Measurements from ENCODE around the gene SLBP. TPM values are rescaled to one million over a fixed set of nuclear protein-coding genes. Genes with fewer than 3 reads are reported as not detected.

Gene SLBP
- total and polyA plus RNA-seq, 2 donors (not counting 3 experiments of a cell fraction or from before 2014, with no cell fraction given) = 48.3 to 63.1 TPM

DNA sequence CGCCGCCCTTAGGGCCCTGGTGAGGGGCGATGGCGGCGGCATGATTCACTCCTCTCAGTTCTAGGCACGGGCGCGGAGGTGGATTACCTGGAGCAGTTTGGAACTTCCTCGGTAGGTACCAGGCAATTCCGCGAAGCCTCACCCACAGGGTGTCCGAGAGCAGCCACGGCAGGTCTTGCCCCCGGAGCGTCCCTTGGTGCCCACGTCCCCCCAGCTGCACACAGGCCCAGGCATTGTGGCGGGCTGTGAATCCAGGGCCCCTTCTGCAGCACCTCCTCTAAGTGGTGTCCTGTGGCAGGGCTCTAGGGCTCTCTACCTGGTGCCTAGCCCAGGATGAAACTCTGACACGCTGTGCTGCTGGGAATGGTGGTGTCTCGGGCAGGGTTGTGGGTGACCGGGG is 23.1 kb upstream of the SLBP start:
- Histone ChIP-seq H3K4me3 (replicated peaks in 1 of 3; ENCODE audit: insufficient read depth in 1 of 3, low read depth in 1 of 3, low read length in 3 of 3) (no peak overlapping the region), H3K4me2 (ENCODE audit: insufficient read depth, low read length) (no peak overlapping the region), H4K20me1 (replicated peaks; ENCODE audit: control insufficient read depth, extremely low read depth, insufficient read depth, low read length) (no peaks in the 10 kb centered on the region), H3K9me1 (replicated peaks; ENCODE audit: control insufficient read depth, extremely low read depth, insufficient read depth, low read length) (no peaks in the 10 kb centered on the region), H3K27ac (ENCODE audit: insufficient read depth, low read depth, low read length) (no peak overlapping the region), H2AFZ (ENCODE audit: low read depth, low read length) (no peak overlapping the region), H3K27me3 (ENCODE audit: control insufficient read depth in 2 of 2, insufficient read depth in 2 of 2, low read length in 2 of 2) (no peaks in the 10 kb centered on the region), H3K4me1 (ENCODE audit: control insufficient read depth, extremely low read depth, insufficient read depth, low read length) (no peaks in the 10 kb centered on the region), H3K9me3 (replicated peaks; ENCODE audit: control insufficient read depth, insufficient read depth, low read length) (no peaks in the 10 kb centered on the region), H3K36me3 (ENCODE audit: control insufficient read depth in 2 of 2, extremely low read depth in 1 of 2, insufficient read depth in 2 of 2, low read length in 2 of 2) (peaks cover 20 to 39% of the 10 kb centered on the region in 2 experiments), H3K9ac (replicated peaks; ENCODE audit: extremely low read depth, insufficient read depth, low read length) (no peak overlapping the region), H3K79me2 (ENCODE audit: control insufficient read depth, insufficient read depth, low read length) (peaks cover 36% of the 10 kb centered on the region)
- no TSS peak for BruUV-seq (replicated peaks)
- FAIRE-seq (no peak), DNase-seq (ENCODE audit: low read depth, low spot score) (no peak)
- intact Hi-C loops (cut with micrococcal nuclease) = no loop called here
- ChIA-PET CTCF (no interaction called here), POLR2A (no interaction called here)
- dilution Hi-C loops (cut with MboI; ENCODE audit: extremely low pct_ligation_motif_present, low sequenced_read_pairs) = no loop called here
- TF ChIP-seq FOS (IDR thresholded peaks at IDR 0.05; ENCODE audit: borderline replicate concordance, insufficient read depth, low read length) (no peak), MYC (IDR thresholded peaks at IDR 0.05; ENCODE audit: low read depth, low read length) (no peak), GATA2 (IDR thresholded peaks at IDR 0.05; ENCODE audit: insufficient read depth, insufficient read length, low read depth, low read length) (no peak), POLR2AphosphoS5 (IDR thresholded peaks at IDR 0.05; ENCODE audit: insufficient read depth, low read depth, low read length) (no peak), EZH2 (IDR thresholded peaks at IDR 0.05; ENCODE audit: borderline replicate concordance, low read depth, low read length, severe bottlenecking) (no peak), POLR2A (IDR thresholded peaks at IDR 0.05; ENCODE audit: low read depth, low read length) (no peak), JUN (IDR thresholded peaks at IDR 0.05; ENCODE audit: borderline replicate concordance, insufficient read depth, insufficient read length, low read depth) (no peak)
- TF ChIP-seq, protein P1, sequence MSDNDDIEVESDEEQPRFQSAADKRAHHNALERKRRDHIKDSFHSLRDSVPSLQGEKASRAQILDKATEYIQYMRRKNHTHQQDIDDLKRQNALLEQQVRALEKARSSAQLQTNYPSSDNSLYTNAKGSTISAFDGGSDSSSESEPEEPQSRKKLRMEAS (IDR thresholded peaks at IDR 0.05; ENCODE audit: insufficient read depth, insufficient read length) = no peak

DNA sequence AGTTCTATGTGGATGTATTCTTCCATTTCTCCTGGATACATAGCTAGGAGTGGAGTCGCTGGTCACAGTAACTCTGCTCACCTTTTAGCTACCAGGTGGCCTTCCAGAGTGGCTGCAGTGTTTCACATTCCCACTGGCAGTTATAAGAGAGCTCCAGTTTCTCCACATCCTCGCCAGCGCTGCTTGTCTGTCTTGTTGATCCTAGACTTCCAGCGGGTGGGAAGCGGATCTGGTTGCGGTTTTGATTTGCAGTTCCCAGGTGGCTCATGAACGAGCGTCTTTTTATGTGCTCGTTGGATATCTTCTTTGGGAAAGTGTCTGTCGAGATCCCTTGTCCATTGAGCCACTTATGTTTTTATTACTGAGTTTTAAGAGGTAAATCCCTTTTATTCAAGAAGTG is 20.8 kb upstream of the SLBP start:
- Histone ChIP-seq H3K9me3 (replicated peaks; ENCODE audit: control insufficient read depth, insufficient read depth, low read length) (no peaks in the 10 kb centered on the region), H2AFZ (ENCODE audit: low read depth, low read length) (no peak overlapping the region), H4K20me1 (replicated peaks; ENCODE audit: control insufficient read depth, extremely low read depth, insufficient read depth, low read length) (no peaks in the 10 kb centered on the region), H3K4me1 (ENCODE audit: control insufficient read depth, extremely low read depth, insufficient read depth, low read length) (peaks cover 18% of the 10 kb centered on the region), H3K4me2 (ENCODE audit: insufficient read depth, low read length) (no peak overlapping the region), H3K9ac (replicated peaks; ENCODE audit: extremely low read depth, insufficient read depth, low read length) (no peak overlapping the region), H3K79me2 (ENCODE audit: control insufficient read depth, insufficient read depth, low read length) (peaks cover 56% of the 10 kb centered on the region), H3K36me3 (ENCODE audit: control insufficient read depth in 2 of 2, extremely low read depth in 1 of 2, insufficient read depth in 2 of 2, low read length in 2 of 2) (peaks cover 16 to 30% of the 10 kb centered on the region in 2 experiments), H3K9me1 (replicated peaks; ENCODE audit: control insufficient read depth, extremely low read depth, insufficient read depth, low read length) (no peaks in the 10 kb centered on the region), H3K4me3 (replicated peaks in 1 of 3; ENCODE audit: insufficient read depth in 1 of 3, low read depth in 1 of 3, low read length in 3 of 3) (no peak overlapping the region), H3K27ac (ENCODE audit: insufficient read depth, low read depth, low read length) (no peak overlapping the region), H3K27me3 (ENCODE audit: control insufficient read depth in 2 of 2, insufficient read depth in 2 of 2, low read length in 2 of 2) (no peaks in the 10 kb centered on the region)
- BruUV-seq (replicated peaks) = no TSS peak
- TF ChIP-seq GATA2 (IDR thresholded peaks at IDR 0.05; ENCODE audit: insufficient read depth, insufficient read length, low read depth, low read length) (no peak), POLR2A (IDR thresholded peaks at IDR 0.05; ENCODE audit: low read depth, low read length) (no peak), JUN (IDR thresholded peaks at IDR 0.05; ENCODE audit: borderline replicate concordance, insufficient read depth, insufficient read length, low read depth) (no peak)
- TF ChIP-seq, protein P2, sequence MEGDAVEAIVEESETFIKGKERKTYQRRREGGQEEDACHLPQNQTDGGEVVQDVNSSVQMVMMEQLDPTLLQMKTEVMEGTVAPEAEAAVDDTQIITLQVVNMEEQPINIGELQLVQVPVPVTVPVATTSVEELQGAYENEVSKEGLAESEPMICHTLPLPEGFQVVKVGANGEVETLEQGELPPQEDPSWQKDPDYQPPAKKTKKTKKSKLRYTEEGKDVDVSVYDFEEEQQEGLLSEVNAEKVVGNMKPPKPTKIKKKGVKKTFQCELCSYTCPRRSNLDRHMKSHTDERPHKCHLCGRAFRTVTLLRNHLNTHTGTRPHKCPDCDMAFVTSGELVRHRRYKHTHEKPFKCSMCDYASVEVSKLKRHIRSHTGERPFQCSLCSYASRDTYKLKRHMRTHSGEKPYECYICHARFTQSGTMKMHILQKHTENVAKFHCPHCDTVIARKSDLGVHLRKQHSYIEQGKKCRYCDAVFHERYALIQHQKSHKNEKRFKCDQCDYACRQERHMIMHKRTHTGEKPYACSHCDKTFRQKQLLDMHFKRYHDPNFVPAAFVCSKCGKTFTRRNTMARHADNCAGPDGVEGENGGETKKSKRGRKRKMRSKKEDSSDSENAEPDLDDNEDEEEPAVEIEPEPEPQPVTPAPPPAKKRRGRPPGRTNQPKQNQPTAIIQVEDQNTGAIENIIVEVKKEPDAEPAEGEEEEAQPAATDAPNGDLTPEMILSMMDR (IDR thresholded peaks at IDR 0.05; ENCODE audit: extremely low read depth in 1 of 2, insufficient read depth in 1 of 2, low read depth in 1 of 2, low read length in 2 of 2) = no peak
- no peak for FAIRE-seq
- CTCF ChIA-PET = interaction anchor here (0.5 to 2.4 kb wide), 3 partner anchors 15 to 160 kb away, joined by 3 to 8 read pairs (median 3); no protein-coding TSS in a partner anchor
- intact Hi-C loops (cut with micrococcal nuclease) = no loop called here
- no peak for DNase-seq (ENCODE audit: low read depth, low spot score)
- dilution Hi-C loops (cut with MboI; ENCODE audit: extremely low pct_ligation_motif_present, low sequenced_read_pairs) = no loop called here
- POLR2A ChIA-PET = no interaction called here

All from endothelial cell of umbilical vein (primary cell).